Muscle layer of duodenum (tissue), 2 donors: ENCODE measurements around the gene ASMTL.
"Not testable (repeated sequence)": the region's sequence is repeated elsewhere in the genome, so short reads cannot be mapped to it uniquely, and the experiment has no call there.

ENCODE experiments used
- H3K27ac ChIP-seq: one replicate; pipeline ENCODE4 v1.7.0; 2013; ENCODE audit warnings: mild to moderate bottlenecking, low read length
- H3K27me3 ChIP-seq: one replicate; pipeline ENCODE4 v1.7.0; 2013; ENCODE audit warnings: low read depth, mild to moderate bottlenecking, control low read depth, low read length
- H3K36me3 ChIP-seq, 2 donors: one replicate each; pipeline ENCODE4 v1.7.0; 2013; ENCODE audit warnings: low read length in 2 of 2, control low read depth in 1 of 2, mild to moderate bottlenecking in 1 of 2; ENCODE audit not compliant: insufficient read depth in 2 of 2, control insufficient read depth in 1 of 2
- H3K4me1 ChIP-seq, 2 donors: one replicate each; pipeline ENCODE4 v1.7.0; 2013; ENCODE audit warnings: low read length in 2 of 2, mild to moderate bottlenecking in 2 of 2, control low read depth in 1 of 2, moderate library complexity in 1 of 2; ENCODE audit not compliant: insufficient read depth in 2 of 2, control insufficient read depth in 1 of 2
- H3K4me3 ChIP-seq, 2 donors: one replicate each; pipeline ENCODE4 v1.7.0; 2013; ENCODE audit warnings: low read length in 2 of 2, low read depth in 1 of 2, mild to moderate bottlenecking in 1 of 2
- H3K9me3 ChIP-seq, 2 donors: one replicate each; pipeline ENCODE4 v1.7.0; 2013; ENCODE audit warnings: low read length in 2 of 2, control low read depth in 1 of 2, mild to moderate bottlenecking in 1 of 2; ENCODE audit not compliant: control insufficient read depth in 1 of 2
- donor health status: healthy.

Gene ASMTL

DNA sequence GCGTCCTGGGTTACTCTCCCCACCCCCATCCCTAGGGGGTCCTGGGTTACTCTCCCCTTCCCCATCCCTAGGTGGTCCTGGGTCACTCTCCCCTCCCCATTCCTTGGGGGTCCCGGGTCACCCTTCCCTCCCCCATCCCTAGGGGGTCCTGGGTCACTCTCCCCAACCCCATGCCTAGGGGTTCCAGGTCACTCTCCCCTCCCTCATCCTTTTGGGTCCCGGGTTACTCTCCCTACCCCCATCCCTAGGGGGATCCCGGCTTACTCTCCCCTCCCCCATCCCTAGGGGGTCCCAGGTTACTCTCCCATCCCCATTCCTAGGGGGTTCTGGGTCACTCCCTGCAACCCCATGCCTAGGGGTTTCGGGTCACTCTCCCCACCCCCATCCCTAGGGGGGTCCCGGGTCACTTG lies 1.5 kb downstream of the ASMTL start:
- peak overlapping the region; percentile 81 to 97 for H3K4me3 ChIP-seq
- no peaks in the 10 kb centered on the region for H3K9me3 ChIP-seq
- H3K4me1 ChIP-seq, result peaks cover 0 to 25% of the 10 kb centered on the region in 2 donors
- no peaks in the 10 kb centered on the region for H3K36me3 ChIP-seq
- no peaks in the 10 kb centered on the region for H3K27me3 ChIP-seq
- H3K27ac ChIP-seq, result no peak overlapping the region

DNA sequence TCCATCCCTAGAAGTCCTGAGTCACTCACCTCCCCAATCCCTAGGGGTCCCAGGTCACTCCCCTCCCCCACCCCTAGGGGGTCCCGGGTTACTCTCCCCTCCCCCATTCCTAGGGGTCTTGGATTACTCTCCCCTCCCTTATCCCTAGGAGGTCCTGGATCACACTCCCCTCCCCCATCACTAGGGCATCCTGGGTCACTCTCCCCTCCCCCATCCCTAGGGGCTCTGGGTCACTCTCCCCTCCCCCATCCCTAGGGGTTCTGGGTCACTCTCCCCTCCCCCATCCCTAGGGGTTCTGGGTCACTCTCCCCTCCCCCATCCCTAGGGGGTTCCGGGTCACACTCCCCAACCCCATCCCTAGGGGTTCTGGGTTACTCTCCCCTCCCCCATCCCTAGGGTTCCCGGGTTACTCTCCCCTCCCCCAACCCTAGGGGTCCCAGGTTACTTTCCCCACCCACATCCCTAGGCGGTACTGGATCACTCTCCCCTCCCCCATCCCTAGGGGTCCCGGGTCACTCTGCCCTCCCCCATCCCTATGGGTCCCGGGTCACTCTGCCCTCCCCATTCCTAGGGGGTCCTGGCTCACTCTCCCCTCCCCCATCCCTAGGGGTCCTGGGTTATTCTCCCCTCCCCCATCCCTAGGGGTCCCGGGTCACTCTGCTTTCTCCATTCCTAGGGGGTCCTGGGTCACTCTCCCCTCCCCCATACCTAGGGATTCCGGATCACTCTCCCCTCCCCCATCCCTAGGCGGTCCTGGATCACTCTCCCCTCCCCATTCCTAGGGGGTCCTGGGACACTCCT lies 2.1 kb downstream of the ASMTL start:
- no peaks in the 10 kb centered on the region for H3K36me3 ChIP-seq
- H3K4me3 ChIP-seq, result peak overlapping the region in 1 of 2 donors; percentile 97
- no peaks in the 10 kb centered on the region for H3K27me3 ChIP-seq
- no peak overlapping the region for H3K27ac ChIP-seq
- H3K4me1 ChIP-seq, result peaks cover 0 to 25% of the 10 kb centered on the region in 2 donors
- no peaks in the 10 kb centered on the region for H3K9me3 ChIP-seq

DNA sequence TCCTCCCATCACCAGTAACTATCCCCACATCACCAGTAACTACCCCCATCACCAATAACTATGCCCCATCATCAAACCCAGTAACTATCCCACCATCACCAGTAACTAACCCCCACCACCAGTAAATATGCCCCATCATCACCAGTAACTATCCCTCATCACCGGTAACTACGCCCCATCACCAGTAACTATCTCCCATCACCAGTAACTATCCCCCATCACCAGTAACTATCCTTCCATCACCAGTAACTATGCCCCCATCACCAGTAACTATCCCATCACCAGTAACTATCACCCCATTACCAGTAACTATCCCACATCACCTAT lies 2.9 kb downstream of the ASMTL start:
- no peaks in the 10 kb centered on the region for H3K27me3 ChIP-seq
- H3K9me3 ChIP-seq, result no peaks in the 10 kb centered on the region
- H3K36me3 ChIP-seq, result no peaks in the 10 kb centered on the region
- peaks cover 0 to 25% of the 10 kb centered on the region in 2 donors for H3K4me1 ChIP-seq
- H3K27ac ChIP-seq, result no peak overlapping the region
- H3K4me3 ChIP-seq, result no peak overlapping the region

DNA sequence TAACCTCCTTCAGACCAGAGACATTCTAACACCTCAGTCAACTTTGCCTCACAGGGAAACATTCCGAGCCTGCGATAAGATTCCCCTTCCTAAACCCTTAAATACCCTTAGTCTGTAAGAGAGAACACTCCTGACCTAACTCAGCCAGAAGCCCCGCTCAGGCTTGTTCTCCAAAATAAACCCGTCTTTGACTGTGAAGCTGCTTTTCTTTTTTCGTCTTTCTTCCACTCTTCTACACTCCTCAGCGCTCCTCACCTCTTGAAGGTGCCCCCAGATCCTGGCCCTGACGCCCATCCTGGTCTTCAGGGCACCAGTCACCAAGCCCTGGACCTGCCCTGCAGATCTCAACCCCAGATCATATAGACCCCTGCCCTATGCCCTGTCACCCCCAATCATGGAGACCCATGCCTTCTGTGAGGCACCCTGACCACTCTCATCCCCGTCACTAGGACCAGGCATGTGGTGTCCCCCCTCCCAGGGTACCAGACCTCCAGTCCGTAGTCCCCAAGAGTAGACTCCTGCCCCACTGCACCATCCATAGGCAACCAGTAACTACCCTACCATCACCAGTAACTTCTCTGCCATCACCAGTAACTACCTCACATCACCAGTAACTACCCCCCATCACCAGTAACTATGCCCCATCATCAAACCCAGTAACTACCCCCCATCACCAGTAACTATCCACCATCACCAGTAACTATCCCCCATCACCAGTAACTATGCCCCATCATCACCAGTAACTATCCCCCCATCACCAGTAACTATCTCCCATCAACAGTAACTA lies 3.5 kb downstream of the ASMTL start:
- Histone ChIP-seq H3K36me3 (no peaks in the 10 kb centered on the region), H3K9me3 (no peaks in the 10 kb centered on the region), H3K4me3 (no peak overlapping the region), H3K4me1 (peaks cover 0 to 25% of the 10 kb centered on the region in 2 donors), H3K27me3 (no peaks in the 10 kb centered on the region), H3K27ac (no peak overlapping the region)

DNA sequence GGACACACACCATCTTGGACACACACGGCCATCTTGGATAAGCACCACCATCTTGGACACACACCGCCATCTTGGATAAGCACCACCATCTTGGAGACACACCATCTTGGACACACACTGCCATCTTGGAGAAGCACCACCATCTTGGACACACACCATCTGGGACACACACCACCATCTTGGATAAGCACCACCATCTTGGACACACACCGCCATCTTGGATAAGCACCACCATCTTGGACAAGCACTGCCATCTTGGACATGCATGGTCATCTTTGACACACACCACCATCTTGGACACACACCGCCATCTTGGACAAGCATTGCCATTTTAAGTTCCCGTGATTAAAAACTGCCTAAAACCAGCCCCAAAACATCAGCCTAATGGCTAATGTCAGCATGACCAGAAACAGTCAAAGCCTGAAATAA lies 4.1 kb downstream of the ASMTL start:
- not testable (repeated sequence) for H3K27me3 ChIP-seq, H3K36me3 ChIP-seq, H3K9me3 ChIP-seq, H3K4me3 ChIP-seq, H3K27ac ChIP-seq
- H3K4me1 ChIP-seq, result peaks cover 0 to 25% of the 10 kb centered on the region in 2 donors

DNA sequence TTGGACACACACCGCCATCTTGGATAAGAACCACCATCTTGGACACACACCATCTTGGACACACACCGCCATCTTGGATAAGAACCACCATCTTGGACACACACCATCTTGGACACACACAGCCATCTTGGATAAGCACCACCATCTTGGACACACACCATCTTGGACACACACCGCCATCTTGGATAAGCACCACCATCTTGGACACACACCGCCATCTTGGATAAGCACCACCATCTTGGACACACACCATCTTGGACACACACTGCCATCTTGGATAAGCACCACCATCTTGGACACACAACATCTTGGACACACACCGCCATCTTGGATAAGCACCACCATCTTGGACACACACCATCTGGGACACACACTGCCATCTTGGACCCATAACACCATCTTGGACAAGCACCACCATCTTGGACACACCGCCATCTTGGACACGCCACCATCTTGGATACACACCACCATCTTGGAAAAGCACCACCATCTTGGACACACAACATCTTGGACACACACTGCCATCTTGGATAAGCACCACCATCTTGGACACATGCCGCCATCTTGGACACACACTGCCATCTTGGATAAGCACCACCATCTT lies 4.6 kb downstream of the ASMTL start:
- peaks cover 0 to 25% of the 10 kb centered on the region in 2 donors for H3K4me1 ChIP-seq
- not testable (repeated sequence) for H3K27ac ChIP-seq, H3K4me3 ChIP-seq, H3K9me3 ChIP-seq, H3K36me3 ChIP-seq, H3K27me3 ChIP-seq

DNA sequence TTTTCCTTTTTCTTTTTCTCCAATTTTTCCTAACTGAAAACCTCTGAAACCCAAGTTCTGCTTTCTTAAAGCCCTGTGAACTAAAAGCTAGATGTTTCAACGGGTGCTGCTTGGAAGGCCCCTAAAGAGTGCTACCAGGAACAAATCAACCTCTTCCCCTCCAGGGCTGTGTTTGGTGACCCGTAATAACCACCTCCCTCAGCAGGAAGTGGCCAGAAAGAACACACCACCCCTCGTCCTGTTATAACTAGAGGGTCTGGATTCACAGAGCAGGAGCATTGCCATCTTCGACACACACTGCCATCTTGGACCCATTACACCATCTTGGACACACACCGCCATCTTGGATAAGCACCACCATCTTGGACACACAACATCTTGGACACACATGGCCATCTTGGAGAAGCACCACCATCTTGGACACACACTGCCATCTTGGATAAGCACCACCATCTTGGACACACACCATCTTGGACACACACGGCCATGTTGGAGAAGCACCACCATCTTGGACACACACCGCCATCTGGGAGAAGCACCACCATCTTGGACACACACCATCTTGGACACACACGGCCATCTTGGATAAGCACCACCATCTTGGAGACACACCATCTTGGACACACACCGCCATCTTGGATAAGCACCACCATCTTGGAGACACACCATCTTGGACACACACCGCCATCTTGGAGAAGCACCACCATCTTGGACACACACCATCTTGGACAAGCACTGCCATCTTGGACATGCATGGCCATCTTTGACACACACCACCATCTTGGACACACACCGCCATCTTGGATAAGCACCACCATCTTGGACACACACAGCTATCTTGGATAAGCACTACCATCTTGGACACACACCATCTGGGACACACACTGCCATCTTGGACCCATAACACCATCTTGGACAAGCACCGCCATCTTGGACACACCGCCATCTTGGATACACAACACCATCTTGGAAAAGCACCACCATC lies 5.4 kb downstream of the ASMTL start:
- not testable (repeated sequence) for H3K36me3 ChIP-seq, H3K9me3 ChIP-seq, H3K27me3 ChIP-seq, H3K27ac ChIP-seq, H3K4me3 ChIP-seq
- H3K4me1 ChIP-seq, result peaks cover 0 to 25% of the 10 kb centered on the region in 2 donors

DNA sequence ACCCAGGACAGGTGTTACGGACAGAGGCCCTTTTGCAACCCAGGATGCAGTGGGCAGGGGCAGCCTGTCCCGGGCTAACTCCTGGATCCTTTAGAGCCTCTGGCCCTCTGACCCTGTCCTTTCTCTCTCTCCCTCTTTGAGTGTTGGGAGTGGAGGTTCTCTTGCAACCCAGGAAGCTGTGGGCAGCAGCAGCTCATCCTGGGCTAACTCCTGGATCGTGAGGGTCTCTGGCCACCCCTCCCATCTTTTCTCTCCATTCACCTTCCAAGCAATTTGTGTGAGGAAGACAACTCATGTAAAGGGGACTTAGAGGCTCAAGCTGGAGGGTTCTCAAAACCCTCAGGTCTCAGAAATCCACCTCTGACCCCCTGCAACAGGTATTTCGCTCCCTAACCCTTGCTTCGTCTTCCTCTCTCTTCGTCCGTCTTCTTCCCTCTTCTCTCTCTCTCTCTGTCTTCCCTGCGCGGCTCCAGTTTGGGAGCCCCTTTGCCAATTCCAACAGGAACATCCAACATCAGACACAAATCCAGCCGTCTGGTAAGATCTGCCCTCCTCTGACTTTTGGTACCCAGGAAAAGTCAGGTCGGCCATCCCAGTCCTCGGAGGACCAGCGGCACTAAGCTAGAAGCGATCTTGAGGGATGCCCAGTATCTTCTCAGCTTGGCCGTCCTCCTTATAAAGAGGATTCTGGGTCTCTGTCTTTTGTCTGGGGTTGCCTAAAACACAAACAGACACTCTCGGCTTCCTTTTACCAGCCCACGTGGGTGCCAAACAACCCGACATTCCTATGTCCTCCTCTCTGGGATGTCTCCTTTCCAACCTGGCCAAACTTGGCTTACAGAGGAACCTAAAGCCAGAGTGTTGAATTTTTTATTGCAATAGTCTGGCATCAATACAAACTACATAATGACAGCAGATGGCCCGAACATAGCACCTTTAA lies 7.9 kb downstream of the ASMTL start:
- Histone ChIP-seq H3K36me3 (peaks cover 0 to 10% of the 10 kb centered on the region in 2 donors), H3K27ac (no peak overlapping the region), H3K4me3 (no peak overlapping the region), H3K4me1 (peaks cover 0 to under 1% of the 10 kb centered on the region in 2 donors), H3K27me3 (no peaks in the 10 kb centered on the region), H3K9me3 (no peaks in the 10 kb centered on the region)

DNA sequence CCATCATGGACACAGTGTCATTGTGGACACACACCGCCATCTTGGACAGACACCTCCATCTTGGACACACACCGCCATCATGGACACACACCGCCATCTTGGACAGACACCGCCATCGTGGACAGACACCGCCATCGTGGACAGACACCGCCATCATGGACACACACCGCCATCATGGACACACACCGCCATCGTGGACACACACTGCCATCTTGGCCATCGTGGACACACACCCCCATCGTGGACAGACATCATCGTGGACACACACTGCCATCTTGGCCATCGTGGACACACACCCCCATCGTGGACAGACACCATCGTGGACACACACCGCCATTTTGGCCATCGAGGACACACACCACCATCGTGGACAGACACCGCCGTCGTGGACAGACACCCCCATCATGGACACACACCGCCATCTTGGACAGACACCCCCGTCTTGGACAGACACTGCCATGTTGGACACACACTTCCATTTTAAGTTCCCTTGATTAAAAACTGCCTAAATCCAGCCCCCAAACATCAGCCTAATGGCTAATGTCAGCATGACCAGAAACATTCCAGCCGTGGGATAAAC lies 9.1 kb downstream of the ASMTL start:
- no peaks in the 10 kb centered on the region for H3K4me1 ChIP-seq
- H3K36me3 ChIP-seq, result peaks cover 0 to 19% of the 10 kb centered on the region in 2 donors
- H3K27me3 ChIP-seq, result no peaks in the 10 kb centered on the region
- no peaks in the 10 kb centered on the region for H3K9me3 ChIP-seq
- H3K4me3 ChIP-seq, result no peak overlapping the region
- no peak overlapping the region for H3K27ac ChIP-seq
